Measurements from ENCODE around the gene GGTA1.

The GGTA1 gene

DNA sequence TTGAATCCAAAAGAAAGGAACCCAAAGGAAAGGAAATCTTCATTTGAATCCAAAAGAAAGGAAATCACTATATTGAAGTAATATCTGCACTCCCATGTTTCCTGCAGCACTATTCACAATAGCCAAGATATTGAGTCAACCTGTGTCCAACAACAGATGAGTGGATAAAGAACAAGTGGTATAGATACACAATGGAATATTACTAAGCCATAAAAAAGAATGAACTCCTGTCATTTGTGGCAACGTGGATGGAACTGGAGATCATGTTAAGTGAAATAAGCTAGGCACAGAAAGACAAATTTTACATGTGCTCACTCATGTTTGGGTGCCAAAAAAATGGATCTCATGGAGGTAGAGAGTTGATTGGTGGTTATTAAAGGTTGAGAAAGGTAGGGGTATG is 71.7 kb downstream of the GGTA1 start:
- TF ChIP-seq, protein P1, sequence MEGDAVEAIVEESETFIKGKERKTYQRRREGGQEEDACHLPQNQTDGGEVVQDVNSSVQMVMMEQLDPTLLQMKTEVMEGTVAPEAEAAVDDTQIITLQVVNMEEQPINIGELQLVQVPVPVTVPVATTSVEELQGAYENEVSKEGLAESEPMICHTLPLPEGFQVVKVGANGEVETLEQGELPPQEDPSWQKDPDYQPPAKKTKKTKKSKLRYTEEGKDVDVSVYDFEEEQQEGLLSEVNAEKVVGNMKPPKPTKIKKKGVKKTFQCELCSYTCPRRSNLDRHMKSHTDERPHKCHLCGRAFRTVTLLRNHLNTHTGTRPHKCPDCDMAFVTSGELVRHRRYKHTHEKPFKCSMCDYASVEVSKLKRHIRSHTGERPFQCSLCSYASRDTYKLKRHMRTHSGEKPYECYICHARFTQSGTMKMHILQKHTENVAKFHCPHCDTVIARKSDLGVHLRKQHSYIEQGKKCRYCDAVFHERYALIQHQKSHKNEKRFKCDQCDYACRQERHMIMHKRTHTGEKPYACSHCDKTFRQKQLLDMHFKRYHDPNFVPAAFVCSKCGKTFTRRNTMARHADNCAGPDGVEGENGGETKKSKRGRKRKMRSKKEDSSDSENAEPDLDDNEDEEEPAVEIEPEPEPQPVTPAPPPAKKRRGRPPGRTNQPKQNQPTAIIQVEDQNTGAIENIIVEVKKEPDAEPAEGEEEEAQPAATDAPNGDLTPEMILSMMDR (IDR thresholded peaks at IDR 0.05) = no peak
- intact Hi-C loops (cut with DNase I; ENCODE audit: low total_unique reads) = no loop called here
- H3K4me3 ChIP-seq = no peak overlapping the region

DNA sequence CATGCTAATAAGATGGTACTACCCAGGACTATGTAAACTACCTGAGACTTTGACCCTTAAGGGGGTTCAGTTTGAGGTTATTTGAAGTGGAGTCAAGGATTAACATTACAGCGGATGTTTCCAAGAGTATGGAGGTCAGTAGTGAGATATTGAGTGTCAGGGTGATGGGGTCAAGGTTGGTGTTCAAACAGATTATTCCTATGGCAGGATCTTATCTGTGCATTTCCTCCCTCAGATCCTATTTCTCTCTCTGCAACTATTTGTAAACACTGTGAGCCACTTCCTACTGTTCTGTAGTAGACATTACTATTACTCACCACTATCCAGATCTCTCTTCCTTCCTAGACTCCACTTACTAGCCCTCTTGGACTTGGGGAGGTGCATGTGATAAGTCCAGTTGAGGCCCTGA is 75.6 kb downstream of the GGTA1 start:
- H3K4me3 ChIP-seq = no peak overlapping the region
- intact Hi-C loops (cut with DNase I; ENCODE audit: low total_unique reads) = no loop called here
- H3K4me1 ChIP-seq = no peaks in the 10 kb centered on the region
- peaks cover 0 to 5% of the 10 kb centered on the region in 2 donors for H3K27me3 ChIP-seq
- DNase-seq = no peak
- no peaks in the 10 kb centered on the region for H3K9me3 ChIP-seq
- TF ChIP-seq, protein P1 (IDR thresholded peaks at IDR 0.05) = no peak
- no peak overlapping the region for H3K27ac ChIP-seq
- H3K36me3 ChIP-seq = no peaks in the 10 kb centered on the region

More for the DNA sequence above, 71.7 kb downstream of the GGTA1 start:
- Histone ChIP-seq H3K9me3 (no peaks in the 10 kb centered on the region), H3K36me3 (no peaks in the 10 kb centered on the region), H3K27ac (no peak overlapping the region), H3K27me3 (no peaks in the 10 kb centered on the region), H3K4me1 (no peaks in the 10 kb centered on the region)
- no peak for DNase-seq

GRCh38 chr9:121411993-121412392 is 87.7 kb downstream of the GGTA1 start:
- Histone ChIP-seq H3K4me3 (no peak overlapping the region), H3K27me3 (no peaks in the 10 kb centered on the region), H3K36me3 (no peaks in the 10 kb centered on the region), H3K9me3 (no peaks in the 10 kb centered on the region), H3K4me1 (peaks cover 0 to 4% (median 0%) of the 10 kb centered on the region in 4 donors), H3K27ac (no peak overlapping the region)
- intact Hi-C loops (cut with DNase I; ENCODE audit: low total_unique reads) = no loop called here
- DNase-seq = no peak
- TF ChIP-seq, protein P1 (IDR thresholded peaks at IDR 0.05) = no peak

- TF ChIP-seq, protein P1 (IDR thresholded peaks at IDR 0.05) = no peak
- Histone ChIP-seq H3K4me3 (no peak overlapping the region), H3K36me3 (no peaks in the 10 kb centered on the region), H3K4me1 (peaks cover 0 to 4% (median 0%) of the 10 kb centered on the region in 4 donors), H3K27me3 (no peaks in the 10 kb centered on the region), H3K27ac (no peak overlapping the region), H3K9me3 (no peaks in the 10 kb centered on the region)
- DNase-seq = no peak
- intact Hi-C loops (cut with DNase I; ENCODE audit: low total_unique reads) = no loop called here
Observed at GRCh38 chr9:121405899-121406298, 93.7 kb downstream of the GGTA1 start.
